Inflammatory macrophage treated with lipopolysaccharide for 4 hours (primary cell): ENCODE data around the gene NBPF15.
A peak's percentile ranks its signal among the peaks of the same experiment; 100 is the strongest.
"Not testable (repeated sequence)": the region's sequence is repeated elsewhere in the genome, so short reads cannot be mapped to it uniquely, and the experiment has no call there.

Experiments
- DNase-seq: peaks from one replicate; pipeline ENCODE4 v3.0.0-alpha.2; 2020

NBPF15 gene, protein sequence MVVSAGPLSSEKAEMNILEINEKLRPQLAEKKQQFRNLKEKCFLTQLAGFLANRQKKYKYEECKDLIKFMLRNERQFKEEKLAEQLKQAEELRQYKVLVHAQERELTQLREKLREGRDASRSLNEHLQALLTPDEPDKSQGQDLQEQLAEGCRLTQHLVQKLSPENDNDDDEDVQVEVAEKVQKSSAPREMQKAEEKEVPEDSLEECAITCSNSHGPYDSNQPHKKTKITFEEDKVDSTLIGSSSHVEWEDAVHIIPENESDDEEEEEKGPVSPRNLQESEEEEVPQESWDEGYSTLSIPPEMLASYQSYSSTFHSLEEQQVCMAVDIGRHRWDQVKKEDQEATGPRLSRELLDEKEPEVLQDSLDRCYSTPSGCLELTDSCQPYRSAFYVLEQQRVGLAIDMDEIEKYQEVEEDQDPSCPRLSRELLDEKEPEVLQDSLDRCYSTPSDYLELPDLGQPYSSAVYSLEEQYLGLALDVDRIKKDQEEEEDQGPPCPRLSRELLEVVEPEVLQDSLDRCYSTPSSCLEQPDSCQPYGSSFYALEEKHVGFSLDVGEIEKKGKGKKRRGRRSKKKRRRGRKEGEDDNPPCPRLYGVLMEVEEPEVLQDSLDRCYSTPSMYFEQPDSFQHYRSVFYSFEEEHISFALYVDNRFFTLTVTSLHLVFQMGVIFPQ

DNA sequence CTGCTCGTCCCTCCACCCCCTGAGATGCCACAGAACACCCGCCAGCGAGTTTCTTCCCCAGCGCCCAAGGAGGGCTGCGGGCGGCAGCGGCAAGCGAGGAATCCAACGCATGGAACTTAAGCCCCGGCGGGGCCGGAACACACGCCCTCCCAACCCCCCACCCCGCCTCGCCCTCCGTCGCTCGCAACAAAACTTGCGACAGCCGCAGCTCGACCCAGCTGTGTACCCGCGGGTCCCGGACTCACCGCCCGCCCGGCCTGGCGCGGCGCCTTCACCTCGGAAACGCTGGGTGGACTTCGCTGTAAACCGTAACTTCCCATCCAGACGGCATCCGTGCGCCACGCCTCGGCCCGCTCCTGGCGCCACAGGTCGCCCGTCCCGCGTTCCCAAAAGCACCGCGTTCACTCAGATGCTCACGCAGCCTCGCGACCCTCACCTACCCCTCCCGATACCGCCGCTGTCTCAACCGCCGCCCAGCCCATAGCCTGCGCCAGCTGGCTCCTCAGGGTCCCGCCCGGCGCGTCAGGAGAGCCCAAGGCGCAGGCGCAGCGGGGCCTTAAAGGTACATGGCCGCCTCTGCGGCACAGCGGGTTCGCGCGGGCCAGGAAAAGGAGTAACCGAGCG lies at the start of gene NBPF15:
NBPF15 (minus strand) TSS at position 534 of the 624 bp plus-strand sequence. CDS start 21,666 bp downstream, outside the sequence.
- peak; percentile 30 for DNase-seq

DNA sequence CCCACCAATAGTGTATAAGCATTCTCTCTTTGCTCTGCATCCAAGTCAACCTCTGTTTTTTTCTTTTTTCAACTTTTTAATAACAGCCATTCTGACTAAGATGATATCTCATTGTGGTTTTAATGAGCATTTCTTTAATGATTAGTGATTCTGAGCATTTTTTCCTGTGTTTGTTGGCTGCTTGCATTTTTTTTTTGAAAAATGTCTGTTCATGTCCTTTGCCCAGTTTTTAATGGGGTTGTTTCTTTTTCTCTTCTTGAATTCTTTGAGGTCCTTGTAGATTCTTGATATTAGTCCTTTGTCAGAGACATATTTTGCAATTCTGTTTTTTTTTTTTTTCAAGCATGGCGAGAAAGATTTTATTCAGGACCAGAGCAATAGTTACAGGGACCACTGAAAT lies 35.0 kb upstream of the NBPF15 start:
- not testable (repeated sequence) for DNase-seq

DNA sequence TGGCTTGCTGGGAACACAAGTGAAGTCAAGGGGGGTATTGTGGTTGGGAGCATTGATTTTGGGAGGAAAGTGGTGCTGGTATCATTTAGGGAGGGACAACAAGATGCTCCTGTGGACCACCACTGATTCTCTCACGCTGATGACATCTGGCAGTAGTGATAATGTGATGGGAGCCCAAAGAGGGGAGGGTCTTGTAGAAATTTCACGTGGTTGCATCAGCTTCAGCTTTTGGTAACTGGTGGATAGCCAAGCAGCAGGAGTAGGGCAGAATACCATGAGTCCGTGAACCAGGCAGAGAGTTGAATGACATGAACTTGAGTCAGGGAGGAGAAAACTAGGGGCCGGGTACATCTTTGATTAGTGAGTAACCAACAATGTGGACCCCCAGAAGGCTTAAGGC lies 32.7 kb upstream of the NBPF15 start:
- DNase-seq: not testable (repeated sequence)

DNA sequence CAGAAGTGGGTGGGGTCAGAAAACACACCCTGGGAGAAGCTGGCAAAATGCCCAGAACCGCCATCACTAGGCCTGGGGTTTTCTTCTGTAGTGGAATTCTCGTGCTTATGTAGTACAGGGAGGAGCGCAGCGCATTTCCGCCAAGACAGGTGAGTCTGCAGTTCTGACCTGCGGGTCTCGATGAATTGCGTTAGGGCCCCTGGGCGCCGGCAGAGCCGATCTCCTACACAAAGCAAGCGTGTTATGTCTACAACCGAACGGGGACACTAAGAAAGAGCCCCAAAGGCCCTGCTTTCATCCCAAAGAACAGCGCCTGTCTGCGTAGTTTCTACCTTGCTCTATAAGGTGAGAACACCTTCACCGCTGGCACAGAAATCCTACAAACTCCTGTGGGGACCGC lies 28.9 kb upstream of the NBPF15 start:
- DNase-seq: not testable (repeated sequence)

DNA sequence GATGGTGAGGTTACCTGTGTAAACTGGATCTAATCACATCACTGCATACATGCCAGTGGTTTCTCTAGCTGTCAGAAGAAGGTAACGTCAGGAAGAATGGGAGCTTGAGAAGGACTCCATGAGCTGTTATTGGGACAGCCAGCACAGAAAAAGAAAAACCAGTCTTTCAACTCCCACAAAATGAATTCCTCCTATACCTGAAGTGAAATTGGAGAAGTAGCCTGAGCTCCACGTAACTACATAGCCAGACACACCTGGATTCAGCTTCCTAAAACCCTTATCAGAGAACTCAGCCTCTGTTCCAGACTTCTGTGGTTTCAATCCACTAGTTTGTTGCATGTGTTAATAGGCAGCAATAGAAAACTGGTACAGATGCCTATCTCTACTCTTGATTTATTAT lies 25.5 kb upstream of the NBPF15 start:
- DNase-seq: not testable (repeated sequence)

DNA sequence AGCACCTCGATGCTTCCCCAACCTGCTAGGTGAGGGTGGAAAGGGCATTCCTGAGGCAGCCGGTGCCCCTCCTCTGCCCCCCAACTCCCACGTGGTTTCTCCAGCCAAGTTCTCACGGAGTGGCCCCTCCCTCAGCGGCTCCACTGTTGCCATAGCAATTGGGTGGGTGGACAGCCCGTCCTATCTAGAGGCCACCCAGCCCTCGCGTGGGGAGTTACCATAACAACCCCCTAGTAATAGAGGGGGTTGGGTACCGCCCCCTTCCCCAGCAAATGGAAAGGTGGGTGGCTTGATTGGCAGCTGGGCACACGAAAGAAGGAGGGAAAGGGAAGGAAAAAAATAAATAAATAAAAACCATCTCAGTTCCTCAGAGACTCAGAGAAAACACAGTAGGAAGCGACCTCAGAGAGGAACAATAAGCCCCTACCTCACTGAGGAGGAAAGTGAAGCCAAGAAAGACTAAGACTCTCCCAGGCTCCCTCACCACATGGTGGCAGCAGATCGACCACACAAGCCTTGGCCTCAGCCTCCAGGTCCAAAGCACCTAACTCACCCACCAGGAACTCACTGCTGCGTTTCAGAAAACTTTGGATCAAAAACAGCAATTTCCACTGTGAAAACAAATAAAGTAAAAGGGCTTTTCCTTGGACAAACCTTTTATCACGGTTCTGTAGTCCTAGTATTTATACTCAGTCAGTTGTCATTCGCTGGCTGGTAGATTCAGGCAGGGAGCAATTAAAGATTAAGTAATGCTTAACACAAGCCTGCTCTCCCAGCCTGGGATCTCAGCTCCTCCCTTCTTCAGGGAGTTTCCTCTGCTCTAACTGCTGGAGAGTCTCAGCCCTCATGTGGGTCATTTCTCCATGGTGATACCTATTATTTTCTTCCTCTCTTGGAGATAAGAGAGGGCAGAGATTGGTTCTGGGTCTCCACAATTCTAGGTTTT lies 23.9 kb upstream of the NBPF15 start:
- DNase-seq: not testable (repeated sequence)

DNA sequence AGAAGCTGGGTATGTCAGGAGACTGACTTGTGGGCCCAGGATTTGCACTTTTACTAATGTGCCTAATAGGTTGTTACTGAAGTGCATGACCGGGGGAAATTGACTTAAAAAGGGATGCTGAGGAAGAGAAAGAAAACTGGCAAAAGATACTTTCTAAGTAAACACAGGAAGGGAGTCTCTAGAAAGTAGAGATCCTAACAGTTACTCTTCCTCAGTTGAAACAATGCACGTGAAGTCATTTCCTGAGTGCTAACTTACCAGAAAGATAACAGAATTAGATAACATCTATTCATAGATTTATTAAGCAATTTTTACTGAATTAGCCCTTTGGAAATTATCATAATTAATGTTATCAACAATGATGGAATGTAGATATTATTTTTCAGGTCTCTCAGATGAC lies 12.4 kb upstream of the NBPF15 start:
- not testable (repeated sequence) for DNase-seq

DNA sequence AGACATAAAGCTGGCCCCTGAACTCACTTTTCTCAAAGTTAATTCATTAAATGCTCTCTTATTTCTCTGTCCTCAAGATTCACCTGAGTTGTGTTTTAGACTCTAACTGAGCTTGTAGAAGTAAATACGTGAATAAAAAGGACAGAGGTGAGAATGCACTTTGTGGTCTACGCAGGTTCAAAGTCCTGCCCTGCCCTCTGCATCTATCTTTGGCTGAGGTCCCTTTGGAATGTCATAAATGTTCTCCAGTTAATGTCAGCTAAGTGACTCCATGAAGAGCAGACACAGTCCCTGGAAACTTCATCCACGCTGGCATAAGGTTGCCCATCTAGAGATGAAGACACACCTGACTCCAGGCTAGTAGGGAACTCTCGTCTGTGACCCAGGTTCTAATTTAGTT lies 10.0 kb upstream of the NBPF15 start:
- not testable (repeated sequence) for DNase-seq

DNA sequence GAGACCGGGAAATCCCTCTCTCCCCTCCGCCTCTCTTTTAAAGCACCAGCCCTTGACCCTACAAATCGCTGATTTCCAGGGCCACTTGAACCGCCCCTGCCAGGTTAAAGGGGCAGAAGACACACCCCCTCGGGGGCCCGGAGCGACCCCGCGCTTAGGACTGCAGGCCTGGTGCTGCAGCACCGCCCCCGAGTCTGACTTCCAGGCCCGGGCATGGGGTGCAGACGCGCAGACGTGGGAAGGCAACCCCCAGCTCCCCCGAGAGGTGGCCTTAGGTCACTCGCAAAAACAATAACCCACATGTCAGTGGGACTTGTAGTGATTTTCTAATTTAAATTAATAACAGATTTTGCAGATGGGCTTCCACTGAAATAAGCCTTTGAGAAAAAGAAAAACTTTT lies 309 bp upstream of the NBPF15 start:
- not testable (repeated sequence) for DNase-seq

DNA sequence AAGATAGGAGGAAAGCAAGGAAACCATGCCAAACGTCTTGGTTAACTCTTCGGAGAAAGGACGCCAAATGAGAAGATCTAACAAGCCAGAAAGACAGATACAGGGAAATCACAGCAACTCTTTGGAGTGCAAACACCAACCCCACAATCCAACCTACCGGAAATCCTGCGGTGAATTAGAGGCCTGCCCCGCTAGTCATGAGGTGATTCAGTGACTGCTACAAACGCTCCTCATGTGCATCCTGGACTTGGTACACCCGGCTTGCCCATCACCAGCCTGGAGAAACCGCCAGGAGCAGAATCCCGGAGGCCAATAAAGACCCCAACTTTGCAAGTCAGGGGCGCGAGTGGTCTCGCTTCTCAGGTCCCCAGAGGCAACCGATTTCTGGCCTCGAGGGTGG lies 783 bp downstream of the NBPF15 start:
- not testable (repeated sequence) for DNase-seq

DNA sequence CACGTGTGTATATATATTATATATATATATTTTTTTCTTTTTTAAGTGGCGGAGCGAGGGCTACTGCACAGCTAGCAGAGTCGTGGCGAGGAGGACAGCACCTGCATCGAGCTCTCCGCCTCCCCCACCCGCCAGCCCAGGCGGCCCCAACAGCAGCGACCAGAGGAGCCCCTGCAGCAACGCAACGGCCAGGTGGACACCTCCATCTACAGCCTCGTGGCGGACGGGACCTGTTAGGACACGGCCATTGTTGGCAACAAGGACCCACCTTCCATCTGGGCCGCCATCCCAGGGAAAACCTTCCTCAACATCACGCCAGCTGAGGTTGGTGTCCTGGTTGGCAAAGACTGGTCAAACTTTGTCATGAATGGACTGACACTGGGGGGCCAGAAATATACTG lies 19.1 kb downstream of the NBPF15 start:
- DNase-seq: not testable (repeated sequence)

DNA sequence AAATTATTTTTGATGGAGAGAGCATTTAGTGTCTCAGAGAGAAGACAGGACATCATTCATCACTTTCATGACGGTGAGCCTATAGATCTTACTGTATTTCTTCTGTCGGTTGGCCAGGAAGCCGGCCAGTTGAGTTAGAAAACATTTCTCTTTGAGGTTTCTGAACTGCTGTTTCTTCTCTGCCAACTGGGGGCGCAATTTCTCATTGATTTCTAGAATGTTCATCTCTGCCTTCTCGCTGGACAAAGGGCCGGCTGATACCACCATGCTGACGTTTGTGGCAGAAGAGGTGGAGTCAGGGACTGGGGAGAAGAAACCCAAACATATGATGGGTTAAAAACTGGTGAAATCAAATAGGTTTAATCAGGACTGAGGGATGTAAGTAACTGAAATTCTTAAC lies 21.7 kb downstream of the NBPF15 start:
- DNase-seq: not testable (repeated sequence)

DNA sequence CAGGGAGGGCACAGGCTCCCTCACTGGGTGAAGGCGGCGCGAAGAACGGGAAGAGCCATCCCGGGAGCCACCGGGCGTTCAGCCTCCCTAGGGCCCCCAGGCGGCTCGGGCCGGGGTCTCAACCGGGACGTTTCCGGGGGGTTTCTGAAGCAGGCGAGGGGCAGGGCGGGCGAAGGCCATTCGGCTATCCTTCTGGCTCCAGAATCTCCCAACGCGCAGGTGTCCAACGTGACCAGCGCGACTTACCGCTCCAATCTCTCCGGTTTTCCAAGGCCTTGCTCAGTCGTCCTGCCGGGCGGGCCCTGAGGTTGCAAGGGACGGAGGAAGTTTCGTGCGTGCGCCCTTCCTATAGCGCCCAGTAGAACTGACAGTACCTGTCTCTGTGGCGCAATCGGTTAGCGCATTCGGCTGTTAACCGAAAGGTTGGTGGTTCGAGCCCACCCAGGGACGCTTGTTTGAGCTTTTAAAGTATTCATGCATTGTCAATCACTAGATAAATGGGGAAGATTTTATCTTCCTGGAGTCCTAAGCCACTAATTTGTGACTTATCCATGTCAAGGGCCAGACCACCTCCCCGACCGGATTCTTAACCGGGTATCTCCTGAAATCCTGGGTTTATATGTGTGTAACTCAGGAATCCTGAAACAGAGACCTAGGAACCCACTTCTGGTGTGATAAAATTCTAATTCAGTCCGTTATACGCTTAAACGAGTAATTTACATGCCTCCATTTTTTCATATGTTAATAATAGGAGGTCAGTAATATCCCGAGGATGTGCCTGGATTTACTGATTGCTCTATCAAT lies 42.4 kb downstream of the NBPF15 start:
- DNase-seq: peak; percentile 0

DNA sequence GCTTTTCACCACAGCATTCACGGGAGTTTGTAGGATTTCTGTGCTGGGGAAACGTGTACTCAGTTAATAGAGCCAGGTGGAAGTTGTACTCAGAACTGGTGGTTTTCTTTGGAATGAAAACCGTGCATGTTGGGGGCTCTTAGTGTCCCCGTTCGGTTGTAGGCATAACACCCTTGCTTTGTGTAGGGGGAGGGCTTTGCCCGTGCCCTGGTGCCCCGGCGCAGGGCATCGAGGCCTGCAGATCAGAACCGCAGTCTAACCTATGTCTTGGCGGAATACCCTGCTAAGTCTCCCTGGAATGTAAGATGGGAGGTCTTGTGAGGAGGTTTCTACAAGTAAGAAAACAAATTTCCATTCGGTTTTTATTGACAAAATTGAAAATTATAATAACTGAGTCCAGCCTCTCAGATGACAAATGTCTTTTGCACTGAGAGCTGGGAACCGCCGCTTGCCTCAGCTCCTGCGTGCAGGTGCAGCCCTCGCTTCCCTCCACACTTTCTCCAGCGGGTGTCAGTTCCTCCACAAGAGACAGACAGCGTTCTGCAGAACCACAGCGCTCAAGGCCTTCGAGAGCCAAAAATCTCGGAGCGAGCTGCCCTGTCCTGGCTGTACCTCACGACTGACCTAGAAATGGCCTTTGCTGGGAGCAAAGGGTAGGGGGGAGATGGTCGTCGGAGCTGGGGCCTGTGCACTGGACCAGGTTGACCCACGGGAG lies 47.9 kb downstream of the NBPF15 start:
- DNase-seq: not testable (repeated sequence)

DNA sequence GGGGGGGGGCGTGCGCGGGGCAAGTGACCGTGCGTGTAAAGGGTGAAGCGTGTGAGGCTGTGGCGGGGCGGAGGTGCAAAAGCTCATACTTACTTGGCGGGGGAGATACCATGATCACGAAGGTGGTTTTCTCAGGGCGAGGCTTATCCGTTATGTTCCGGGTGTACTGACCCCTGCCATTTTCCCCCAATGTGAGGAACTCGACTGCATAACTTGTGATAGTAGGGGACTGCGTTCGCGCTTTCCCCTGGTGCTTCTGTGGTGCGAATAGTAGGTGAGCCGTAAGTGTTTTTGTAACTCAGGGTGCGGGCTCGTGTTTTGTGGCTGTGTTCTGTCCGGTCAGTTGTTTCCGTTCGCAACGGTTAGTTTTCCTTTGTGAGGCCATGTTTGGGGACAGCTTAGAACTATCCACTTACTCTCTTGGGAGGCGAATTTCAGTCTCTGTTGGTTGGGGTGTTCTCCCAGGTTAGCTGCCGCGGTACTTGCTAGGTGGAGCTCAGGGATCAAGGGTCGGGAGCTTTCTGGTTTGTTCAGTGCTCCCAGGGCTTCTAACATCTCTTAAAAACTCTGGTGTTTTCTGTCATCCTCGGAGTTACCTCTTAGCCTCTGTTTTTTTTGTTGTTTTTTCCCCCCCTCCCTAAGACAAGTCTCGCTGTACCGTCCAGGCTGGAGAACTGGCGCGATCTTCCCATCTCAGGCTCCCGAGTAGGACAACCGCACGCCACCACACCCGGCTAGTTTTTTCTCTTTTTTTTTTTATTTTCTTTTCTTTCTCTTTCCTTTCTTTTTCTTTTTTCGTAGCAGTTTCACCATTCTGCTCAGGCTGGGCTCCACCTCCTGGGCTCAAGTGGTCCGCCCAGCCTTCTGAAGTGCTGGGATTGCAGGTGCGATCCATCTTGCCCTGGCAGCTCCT lies 48.7 kb downstream of the NBPF15 start:
- DNase-seq: peak; percentile 97

DNA sequence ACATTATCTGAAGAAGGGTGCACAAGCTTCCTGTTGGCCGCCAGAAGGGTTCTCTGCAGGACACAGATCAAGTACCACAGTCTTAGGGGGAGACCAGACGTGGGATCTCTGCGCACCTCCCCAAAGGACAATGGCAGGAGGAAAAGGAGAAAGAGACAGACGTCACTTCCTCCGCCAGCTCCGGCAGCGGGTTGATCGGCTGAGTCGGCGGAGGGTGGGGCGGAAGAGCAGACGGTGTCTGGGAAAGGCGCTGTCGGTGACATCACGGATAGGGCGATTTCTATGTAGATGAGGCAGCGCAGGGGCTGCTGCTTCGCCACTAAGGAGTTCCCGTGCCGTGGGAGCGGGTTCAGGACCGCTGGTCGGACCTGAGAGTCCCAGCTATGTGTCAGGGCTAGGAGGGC lies 49.4 kb downstream of the NBPF15 start:
- peak; percentile 79 for DNase-seq

DNA sequence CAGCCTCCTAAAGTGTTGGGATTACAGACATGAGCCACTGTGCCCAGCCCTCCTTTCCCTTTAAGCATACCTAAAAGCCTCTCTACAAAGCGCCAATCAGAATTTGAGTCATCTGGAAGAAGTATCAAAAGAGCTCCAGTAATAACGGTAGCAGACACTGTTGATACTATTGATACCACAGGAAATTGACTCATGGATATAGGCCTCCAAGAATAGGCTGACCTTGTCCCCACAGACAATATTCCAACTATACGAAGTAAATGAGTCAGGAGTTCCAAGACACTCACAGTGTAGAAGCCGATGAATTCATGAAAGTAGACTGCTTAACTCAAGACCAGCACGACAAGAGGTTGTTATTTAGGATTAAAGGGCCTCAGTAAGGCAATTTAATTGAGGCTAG lies 58.7 kb downstream of the NBPF15 start:
- DNase-seq: not testable (repeated sequence)

DNA sequence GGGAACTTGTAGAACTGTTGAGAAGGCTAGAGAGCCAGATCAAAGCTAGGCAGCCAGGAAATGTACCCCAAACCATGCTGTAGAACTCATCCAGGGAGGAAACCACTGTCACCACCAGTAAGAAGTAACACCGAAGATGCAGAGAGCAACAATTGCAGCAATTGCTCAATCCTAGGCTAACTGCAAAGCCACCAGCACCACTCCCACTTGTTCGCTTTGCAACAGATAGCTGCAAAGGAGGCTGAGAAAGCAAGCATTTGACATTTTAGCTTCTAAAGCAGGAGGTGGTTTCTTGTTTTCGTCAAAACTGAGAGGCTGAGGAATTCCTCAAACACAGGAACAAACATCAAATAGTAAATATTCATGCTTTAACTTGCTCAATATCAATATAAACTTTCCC lies 89.8 kb downstream of the NBPF15 start:
- DNase-seq: not testable (repeated sequence)
